ENCODE results near the gene ARMC9. TPM values are rescaled to one million over a fixed set of nuclear protein-coding genes. Genes with fewer than 3 reads are reported as not detected.

The ARMC9 gene
- total RNA-seq, 1 experiment from 2014 or later = 3.3 TPM

GRCh38 chr2:231243866-231244265 lies 45.4 kb downstream of the ARMC9 start:
- intact Hi-C loops (cut with micrococcal nuclease; ENCODE audit: unreplicated experiment) = no loop called here
- H3K27me3 ChIP-seq (replicated peaks; ENCODE audit: control insufficient read depth, insufficient read depth, low read length) = no peaks in the 10 kb centered on the region
- Mint-ChIP-seq H3K4me1 (ENCODE audit: low read depth, unreplicated experiment) (no peaks in the 10 kb centered on the region), H3K36me3 (ENCODE audit: insufficient read depth, unreplicated experiment) (no peaks in the 10 kb centered on the region), H3K9me3 (ENCODE audit: unreplicated experiment) (no peaks in the 10 kb centered on the region), H3K27ac (ENCODE audit: unreplicated experiment) (no peak overlapping the region), H3K27me3 (ENCODE audit: insufficient read depth, unreplicated experiment) (no peaks in the 10 kb centered on the region), H3K4me3 (ENCODE audit: unreplicated experiment) (no peak overlapping the region)
- no peak for TF ChIP-seq CTCF (IDR thresholded peaks at IDR 0.05; ENCODE audit: insufficient read depth in 1 of 2, low read depth in 1 of 2, low read length in 1 of 2, severe bottlenecking in 1 of 2, unreplicated experiment in 1 of 2)
- ChIA-PET POLR2A (no interaction called here), CTCF (no interaction called here)
- no peaks in the 10 kb centered on the region for H3K9me3 ChIP-seq
- no peak for DNase-seq
- no peak overlapping the region for H3K4me3 ChIP-seq (ENCODE audit: low read depth, low read length)
- H3K4me1 ChIP-seq = no peaks in the 10 kb centered on the region
- no TSS peak for BruUV-seq (replicated peaks)
- H3K36me3 ChIP-seq (ENCODE audit: control insufficient read depth, insufficient read depth, low read length) = no peaks in the 10 kb centered on the region

- Histone ChIP-seq H3K9me3 (no peaks in the 10 kb centered on the region), H3K4me1 (no peaks in the 10 kb centered on the region), H3K4me3 (ENCODE audit: low read depth, low read length) (no peak overlapping the region), H3K36me3 (ENCODE audit: control insufficient read depth, insufficient read depth, low read length) (no peaks in the 10 kb centered on the region), H3K27me3 (replicated peaks; ENCODE audit: control insufficient read depth, insufficient read depth, low read length) (no peaks in the 10 kb centered on the region)
- intact Hi-C loops (cut with micrococcal nuclease; ENCODE audit: unreplicated experiment) = no loop called here
- H3K4me3 Mint-ChIP-seq (ENCODE audit: unreplicated experiment) = no peak overlapping the region
- H3K9me3 Mint-ChIP-seq (ENCODE audit: unreplicated experiment) = no peaks in the 10 kb centered on the region
- no peaks in the 10 kb centered on the region for H3K36me3 Mint-ChIP-seq (ENCODE audit: insufficient read depth, unreplicated experiment)
- BruUV-seq (replicated peaks) = no TSS peak
- no peaks in the 10 kb centered on the region for H3K4me1 Mint-ChIP-seq (ENCODE audit: low read depth, unreplicated experiment)
- H3K27me3 Mint-ChIP-seq (ENCODE audit: insufficient read depth, unreplicated experiment) = no peaks in the 10 kb centered on the region
- no peak overlapping the region for H3K27ac Mint-ChIP-seq (ENCODE audit: unreplicated experiment)
- ChIA-PET CTCF (no interaction called here), POLR2A (no interaction called here)
- TF ChIP-seq CTCF (IDR thresholded peaks at IDR 0.05; ENCODE audit: insufficient read depth in 1 of 2, low read depth in 1 of 2, low read length in 1 of 2, severe bottlenecking in 1 of 2, unreplicated experiment in 1 of 2) = no peak
- DNase-seq = no peak
Measured at GRCh38 chr2:231244382-231245248, 46.2 kb downstream of the ARMC9 start.

- Mint-ChIP-seq H3K4me1 (ENCODE audit: low read depth, unreplicated experiment) (peaks cover 4% of the 10 kb centered on the region), H3K9me3 (ENCODE audit: unreplicated experiment) (no peaks in the 10 kb centered on the region), H3K27me3 (ENCODE audit: insufficient read depth, unreplicated experiment) (no peaks in the 10 kb centered on the region), H3K4me3 (ENCODE audit: unreplicated experiment) (no peak overlapping the region), H3K27ac (ENCODE audit: unreplicated experiment) (no peak overlapping the region), H3K36me3 (ENCODE audit: insufficient read depth, unreplicated experiment) (no peaks in the 10 kb centered on the region)
- Histone ChIP-seq H3K9me3 (no peaks in the 10 kb centered on the region), H3K36me3 (ENCODE audit: control insufficient read depth, insufficient read depth, low read length) (no peaks in the 10 kb centered on the region), H3K4me3 (ENCODE audit: low read depth, low read length) (no peak overlapping the region), H3K4me1 (no peaks in the 10 kb centered on the region), H3K27me3 (replicated peaks; ENCODE audit: control insufficient read depth, insufficient read depth, low read length) (no peaks in the 10 kb centered on the region)
- BruUV-seq (replicated peaks) = no TSS peak
- ChIA-PET POLR2A (no interaction called here), CTCF (no interaction called here)
- no peak for TF ChIP-seq CTCF (IDR thresholded peaks at IDR 0.05; ENCODE audit: insufficient read depth in 1 of 2, low read depth in 1 of 2, low read length in 1 of 2, severe bottlenecking in 1 of 2, unreplicated experiment in 1 of 2)
- DNase-seq = peak; percentile 22 to 38
- intact Hi-C loops (cut with micrococcal nuclease; ENCODE audit: unreplicated experiment) = no loop called here
Measured at GRCh38 chr2:231245249-231246094, 47.0 kb downstream of the ARMC9 start.
